H1 (cell line): Measurements from ENCODE around the gene MTMR10. TPM values are rescaled to one million over a fixed set of nuclear protein-coding genes. Genes with fewer than 3 reads are reported as not detected.

Experiments used
- CTCF ChIA-PET: fragments of 300-600 bp; sonication (Branson Sonifier 250); formaldehyde crosslinking; loops from one replicate; lab custom pipeline; 2021; ENCODE audit not compliant: partially characterized antibody; lab: Charles Lee
- POLR2A ChIA-PET: fragments of 300-600 bp; sonication (Branson Sonifier 250); formaldehyde crosslinking; loops from one replicate; lab custom pipeline; 2021; ENCODE audit warnings: inconsistent platforms; ENCODE audit not compliant: partially characterized antibody; lab: Charles Lee
- DNase-seq, 2 experiments: peaks; one replicate each; pipeline versions ENCODE4 v3.0.0 to v3.0.0-alpha.2; 2010 to 2022; ENCODE audit warnings: low spot score in 2 of 2, low read depth in 1 of 2, mixed read lengths in 1 of 2
- FAIRE-seq: peaks from 2 replicates; lab custom pipeline; 2011; peaks lifted over from hg19 to GRCh38; lab: Jason Lieb, UNC
- H2AFZ ChIP-seq: 2 replicates; pipeline ENCODE4 v1.8.1; 2012; ENCODE audit warnings: low read length, inconsistent platforms
- H2AK5ac ChIP-seq: 2 replicates; pipeline ENCODE4 v1.6.1; 2013; ENCODE audit warnings: low read depth, low read length
- H2BK120ac ChIP-seq: replicated peaks from 2 replicates; pipeline ENCODE3; 2013; ENCODE audit warnings: low read depth, low read length, inconsistent platforms
- H2BK12ac ChIP-seq: 2 replicates; pipeline ENCODE4 v1.6.1; 2013; ENCODE audit warnings: low read depth, low read length
- H2BK15ac ChIP-seq: 2 replicates; pipeline ENCODE4 v1.6.1; 2013; ENCODE audit warnings: low read length
- H2BK20ac ChIP-seq: 2 replicates; pipeline ENCODE4 v1.6.1; 2013; ENCODE audit warnings: low read length
- H2BK5ac ChIP-seq: 2 replicates; pipeline ENCODE4 v1.6.1; 2013; ENCODE audit warnings: low read depth, low read length
- H3K14ac ChIP-seq: 2 replicates; pipeline ENCODE4 v1.6.1; 2013; ENCODE audit warnings: inconsistent platforms; ENCODE audit not compliant: insufficient read length
- H3K18ac ChIP-seq: 2 replicates; pipeline ENCODE4 v1.6.1; 2013; ENCODE audit warnings: low read length; ENCODE audit errors: extremely low read depth
- H3K23ac ChIP-seq: 2 replicates; pipeline ENCODE4 v1.6.1; 2013; ENCODE audit warnings: inconsistent platforms; ENCODE audit not compliant: insufficient read length
- H3K23me2 ChIP-seq: 2 replicates; pipeline ENCODE4 v1.6.1; 2013; ENCODE audit warnings: low read depth, low read length
- H3K27ac ChIP-seq: 2 replicates; pipeline ENCODE4 v1.6.1; 2011; ENCODE audit warnings: low read depth, low read length, inconsistent platforms
- H3K27me3 ChIP-seq, 4 experiments: replicated peaks in 1 of 4; 1 replicate in 1 of 4; 2 replicates in 3 of 4; pipeline versions ENCODE4 v1.6.1 to v1.8.1; 2011 to 2013; ENCODE audit warnings: low read length in 3 of 4, mild to moderate bottlenecking in 3 of 4, inconsistent platforms in 2 of 4, mixed read lengths in 2 of 4, moderate library complexity in 1 of 4; ENCODE audit not compliant: control insufficient read depth in 3 of 4, insufficient read depth in 3 of 4; ENCODE audit errors: extremely low read depth in 1 of 4
- H3K36me3 ChIP-seq, 4 experiments: 2 replicates each; pipeline versions ENCODE4 v1.6.1 to v1.8.1; 2011 to 2013; ENCODE audit warnings: mild to moderate bottlenecking in 4 of 4, low read length in 3 of 4, moderate library complexity in 2 of 4, control low read depth in 1 of 4, inconsistent platforms in 1 of 4; ENCODE audit not compliant: insufficient read depth in 4 of 4, control insufficient read depth in 2 of 4
- H3K4ac ChIP-seq: replicated peaks from 2 replicates; pipeline ENCODE3; 2013; ENCODE audit warnings: low read length, low read depth, mixed read lengths, inconsistent platforms; ENCODE audit not compliant: insufficient read length
- H3K4me1 ChIP-seq, 4 experiments: replicated peaks in 1 of 4; 1 replicate in 1 of 4; 2 replicates in 3 of 4; pipeline versions ENCODE4 v1.6.1 to v1.8.1; 2011 to 2013; ENCODE audit warnings: low read length in 3 of 4, inconsistent platforms in 2 of 4, mixed read lengths in 1 of 4; ENCODE audit not compliant: insufficient read depth in 4 of 4, control insufficient read depth in 3 of 4
- H3K4me2 ChIP-seq, 2 experiments: 2 replicates each; pipeline versions ENCODE4 v1.6.1 to v1.8.1; 2011 to 2013; ENCODE audit warnings: low read depth in 2 of 2, low read length in 2 of 2, control low read depth in 1 of 2, inconsistent platforms in 1 of 2, mild to moderate bottlenecking in 1 of 2; ENCODE audit not compliant: insufficient read depth in 1 of 2
- H3K4me3 ChIP-seq, 4 experiments: fragments of 200-600, 300-600 bp in 1 of 4; sonication (generic), shearing (Covaris generic), sonication (Bioruptor Twin) in 1 of 4; 2 replicates each; pipeline versions ENCODE4 v1.5.1 to v1.8.1; 2011 to 2016; ENCODE audit warnings: low read length in 4 of 4, low read depth in 3 of 4, control low read depth in 2 of 4, inconsistent platforms in 2 of 4, mild to moderate bottlenecking in 2 of 4, mixed read lengths in 1 of 4, moderate library complexity in 1 of 4; ENCODE audit not compliant: insufficient read depth in 2 of 4; ENCODE audit errors: extremely low read depth in 1 of 4
- H3K56ac ChIP-seq: replicated peaks from 2 replicates; pipeline ENCODE3; 2013; ENCODE audit warnings: low read depth, mild to moderate bottlenecking, mixed read lengths, low read length, inconsistent platforms; ENCODE audit not compliant: insufficient read length
- H3K79me1 ChIP-seq: 2 replicates; pipeline ENCODE4 v1.6.1; 2013; ENCODE audit warnings: low read depth, low read length, control low read depth
- H3K79me2 ChIP-seq, 2 experiments: 2 replicates each; pipeline versions ENCODE4 v1.6.1 to v1.8.1; 2012 to 2013; ENCODE audit warnings: low read length in 2 of 2, mild to moderate bottlenecking in 2 of 2, inconsistent platforms in 1 of 2; ENCODE audit not compliant: insufficient read depth in 2 of 2, control insufficient read depth in 1 of 2
- H3K9ac ChIP-seq, 4 experiments: replicated peaks in 1 of 4; 1 replicate in 1 of 4; 2 replicates in 3 of 4; pipeline versions ENCODE4 v1.6.1 to v1.8.1; 2011 to 2013; ENCODE audit warnings: low read depth in 3 of 4, low read length in 3 of 4, control low read depth in 2 of 4, mild to moderate bottlenecking in 2 of 4, moderate library complexity in 2 of 4, inconsistent platforms in 1 of 4; ENCODE audit errors: extremely low read depth in 1 of 4
- H3K9me3 ChIP-seq, 2 experiments: 2 replicates each; pipeline versions ENCODE4 v1.6.1 to v1.8.1; 2012 to 2013; ENCODE audit warnings: mild to moderate bottlenecking in 2 of 2, moderate library complexity in 2 of 2, control low read depth in 1 of 2, inconsistent platforms in 1 of 2, low read depth in 1 of 2, low read length in 1 of 2, mixed read lengths in 1 of 2; ENCODE audit not compliant: insufficient read depth in 2 of 2
- H4K20me1 ChIP-seq, 2 experiments: replicated peaks in 1 of 2; 2 replicates each; pipeline versions ENCODE3 to v1.8.1; 2011 to 2013; ENCODE audit warnings: inconsistent platforms in 2 of 2, low read length in 2 of 2, mild to moderate bottlenecking in 1 of 2; ENCODE audit not compliant: insufficient read depth in 2 of 2, control insufficient read depth in 1 of 2
- H4K5ac ChIP-seq: 2 replicates; pipeline ENCODE4 v1.6.1; 2013; ENCODE audit warnings: low read length, low read depth, mixed read lengths, inconsistent platforms; ENCODE audit not compliant: insufficient read length
- H4K8ac ChIP-seq: 2 replicates; pipeline ENCODE4 v1.8.0; 2013; ENCODE audit warnings: mild to moderate bottlenecking, moderate library complexity, low read length, inconsistent platforms; ENCODE audit not compliant: insufficient read depth; ENCODE audit errors: extremely low read depth
- H4K91ac ChIP-seq: replicated peaks from 2 replicates; pipeline ENCODE3; 2013; ENCODE audit warnings: low read length, mixed read lengths, inconsistent platforms; ENCODE audit not compliant: insufficient read length
- CREB1 ChIP-seq: IDR thresholded peaks from 2 replicates; pipeline ENCODE4 v1.6.1; 2012; ENCODE audit warnings: inconsistent platforms
- TAF1 ChIP-seq: IDR thresholded peaks from 2 replicates; pipeline ENCODE4 v1.6.1; 2011; ENCODE audit warnings: mild to moderate bottlenecking, low read depth, low read length
- TCF12 ChIP-seq: IDR thresholded peaks from 2 replicates; pipeline ENCODE4 v1.6.1; 2011; ENCODE audit warnings: low read depth, mild to moderate bottlenecking, low read length
- WGBS, 2 experiments: shearing (Covaris generic) in 1 of 2; methylation state at CpG; one replicate each; pipeline versions ENCODE4 v1.1.6 to v1.1.7; 2013 to 2015; ENCODE audit warnings: low lambda C conversion rate in 2 of 2, mixed read lengths in 2 of 2, inconsistent platforms in 1 of 2, low coverage in 1 of 2, missing lambda C conversion rate in 1 of 2; ENCODE audit not compliant: insufficient replicate concordance in 2 of 2, insufficient coverage in 1 of 2, insufficient read length in 1 of 2; ENCODE audit errors: extremely low coverage in 1 of 2, missing lambda C conversion rate in 1 of 2; 5-methylcytosine and 5-hydroxymethylcytosine counted together
- long read RNA-seq, 2 experiments: library from RNA in 1 of 2; library from capped mRNA in 1 of 2; stranded (forward); transcript quantifications; one replicate each; pipeline ENCODE4 v2.0.0, GENCODE V29; 2021; ENCODE audit warnings: inconsistent platforms in 1 of 2
- polyA minus RNA-seq, 3 experiments: library from RNA; depleted of rRNA, polyadenylated mRNA; stranded (reverse); fragments of >200 nt; gene quantifications; 1 replicate in 2 of 3; 2 replicates in 1 of 3; pipeline ENCODE4 v1.2.3, GENCODE V29; 2011
- polyA plus RNA-seq, 7 experiments: library from polyadenylated mRNA; depleted of rRNA in 3 of 7; stranded (reverse) in 5 of 7; unstranded in 2 of 7; fragments of >200 nt in 5 of 7; fragments of 200-250 nt in 2 of 7; gene quantifications; 1 replicate in 5 of 7; 2 replicates in 1 of 7; 4 replicates in 1 of 7; pipeline versions ENCODE4 v1.2.1 to v1.2.3, GENCODE V29; 2011 to 2013; ENCODE audit warnings: missing spikeins in 2 of 7, mixed read lengths in 2 of 7
- total RNA-seq: library from RNA; stranded (reverse); fragmentation: NEBNext Ultra II Directional; extraction: Animal tissue kit (Norgen Biotek cat#: 25700); gene quantifications from 2 replicates; pipeline ENCODE4 v1.2.1, GENCODE V29; 2021

The MTMR10 gene, protein sequence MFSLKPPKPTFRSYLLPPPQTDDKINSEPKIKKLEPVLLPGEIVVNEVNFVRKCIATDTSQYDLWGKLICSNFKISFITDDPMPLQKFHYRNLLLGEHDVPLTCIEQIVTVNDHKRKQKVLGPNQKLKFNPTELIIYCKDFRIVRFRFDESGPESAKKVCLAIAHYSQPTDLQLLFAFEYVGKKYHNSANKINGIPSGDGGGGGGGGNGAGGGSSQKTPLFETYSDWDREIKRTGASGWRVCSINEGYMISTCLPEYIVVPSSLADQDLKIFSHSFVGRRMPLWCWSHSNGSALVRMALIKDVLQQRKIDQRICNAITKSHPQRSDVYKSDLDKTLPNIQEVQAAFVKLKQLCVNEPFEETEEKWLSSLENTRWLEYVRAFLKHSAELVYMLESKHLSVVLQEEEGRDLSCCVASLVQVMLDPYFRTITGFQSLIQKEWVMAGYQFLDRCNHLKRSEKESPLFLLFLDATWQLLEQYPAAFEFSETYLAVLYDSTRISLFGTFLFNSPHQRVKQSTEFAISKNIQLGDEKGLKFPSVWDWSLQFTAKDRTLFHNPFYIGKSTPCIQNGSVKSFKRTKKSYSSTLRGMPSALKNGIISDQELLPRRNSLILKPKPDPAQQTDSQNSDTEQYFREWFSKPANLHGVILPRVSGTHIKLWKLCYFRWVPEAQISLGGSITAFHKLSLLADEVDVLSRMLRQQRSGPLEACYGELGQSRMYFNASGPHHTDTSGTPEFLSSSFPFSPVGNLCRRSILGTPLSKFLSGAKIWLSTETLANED
- total RNA-seq = 13.1 and 13.7 TPM in 2 replicates
- 3.7 and 3.8 TPM in 2 replicates for polyA plus RNA-seq (2011; rRNA removed)
- 5.7 TPM for polyA plus RNA-seq (2011; cell fraction: cytosol; rRNA removed)
- 6.2 TPM for polyA plus RNA-seq (2011; cell fraction: nucleus; rRNA removed)
- 6.5 to 9.4 TPM (median 7.7 TPM) in 4 replicates for polyA plus RNA-seq (2012, experiment 1 of 2)
- 0.83 TPM for polyA plus RNA-seq (2012, experiment 2 of 2)
- polyA plus RNA-seq (2013, experiment 1 of 2) = 7.4 TPM
- polyA plus RNA-seq (2013, experiment 2 of 2) = 6.8 TPM
- polyA minus RNA-seq (2011; rRNA and poly(A)+ RNA removed) = 10.3 and 14.0 TPM in 2 replicates
- polyA minus RNA-seq (2011; cell fraction: cytosol; rRNA and poly(A)+ RNA removed) = 8.7 TPM
- 23.1 TPM for polyA minus RNA-seq (2011; cell fraction: nucleus; rRNA and poly(A)+ RNA removed)
- long read RNA-seq, experiment 1, full-length matches to known transcripts = 3 of 9 reads
- long read RNA-seq, experiment 1, partial matches to known transcripts = 1 of 9 reads
- long read RNA-seq, experiment 1, other reads (novel, unspliced or antisense) = 5 of 9 reads
- long read RNA-seq, experiment 2, full-length matches to known transcripts = 1 of 1 reads
- long read RNA-seq, experiment 2, partial matches to known transcripts = 0 of 1 reads
- long read RNA-seq, experiment 2, other reads (novel, unspliced or antisense) = 0 of 1 reads

DNA sequence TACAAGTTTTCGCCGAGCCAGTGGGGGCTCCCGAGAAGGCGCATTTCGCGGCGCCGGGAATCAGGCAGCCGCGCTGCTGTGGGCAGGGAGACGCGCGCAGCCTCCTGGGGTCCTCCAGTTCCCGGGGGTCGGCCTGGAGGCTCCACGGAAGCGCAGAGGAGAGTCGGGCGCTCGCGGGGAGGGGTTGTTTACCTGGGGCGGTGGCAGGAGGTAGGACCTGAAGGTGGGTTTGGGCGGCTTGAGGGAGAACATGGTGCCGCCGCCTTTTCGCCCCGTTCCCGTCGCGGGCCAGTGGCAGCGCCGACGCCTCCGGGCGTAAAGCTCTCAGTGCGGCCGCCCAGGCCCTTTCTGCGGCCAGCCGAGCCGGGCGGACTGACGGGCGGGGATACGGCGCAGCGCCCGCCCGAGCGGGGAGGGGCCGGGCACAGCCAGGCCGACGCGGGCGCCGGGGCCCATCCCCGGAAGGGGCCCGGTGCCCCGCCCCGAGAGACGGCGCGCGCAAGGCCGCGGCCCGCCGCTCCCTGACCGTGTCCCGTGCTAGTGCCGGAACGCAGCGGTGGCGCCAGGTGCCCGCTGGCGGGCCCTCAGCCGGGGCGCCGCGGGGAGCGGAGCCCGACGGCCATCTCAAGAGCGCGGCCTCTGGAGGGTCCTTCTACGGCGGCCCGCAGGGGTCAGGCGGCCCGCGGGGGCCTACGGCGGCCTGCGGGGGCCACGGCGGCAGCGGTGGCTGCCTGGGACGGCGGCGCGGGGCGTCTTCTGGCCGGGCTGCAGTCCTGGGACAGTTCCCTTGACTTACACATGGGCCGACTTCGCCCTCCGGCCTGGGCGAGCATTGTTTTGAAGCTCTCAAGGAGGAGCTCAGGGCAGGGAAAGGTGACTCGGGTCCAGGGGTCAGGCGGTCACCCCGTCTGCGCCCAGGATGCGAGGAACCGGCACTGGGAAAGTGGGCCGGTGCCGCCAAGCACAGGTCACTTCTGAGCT, at the start of gene MTMR10:
MTMR10 (minus strand) TSS at position 374 of the 981 bp plus-strand sequence; CDS start at position 252, 122 bp downstream.
- Histone ChIP-seq H3K23me2 (peaks cover 8% of the 10 kb centered on the region; the same call in 1 of the 2 replicates), H3K27ac (peak within 1 kb of the TSS; percentile 81), H3K4me3 (peak within 1 kb of the TSS; percentile 73 to 91 (median 86)), H4K5ac (peak within 1 kb of the TSS; percentile 86), H2BK20ac (no peak within 1 kb of the TSS), H4K91ac (peak within 1 kb of the TSS; percentile 55), H3K9ac (peak within 1 kb of the TSS; percentile 13 to 87 (median 80)), H3K79me1 (peaks cover 2% of the 10 kb centered on the region; the same call in 1 of the 2 replicates), H3K14ac (no peak within 1 kb of the TSS), H3K56ac (peak within 1 kb of the TSS; percentile 82), H2BK5ac (peak within 1 kb of the TSS; percentile 57; the same call in 1 of the 2 replicates), H3K23ac (no peak within 1 kb of the TSS), H2BK120ac (peak within 1 kb of the TSS; percentile 86), H3K79me2 (peaks cover 0 to 6% of the 10 kb centered on the region in 2 experiments; a peak in 2 of 4 replicates), H3K4ac (peak within 1 kb of the TSS; percentile 78), H3K9me3 (no peaks in the 10 kb centered on the region), H4K8ac (peak within 1 kb of the TSS; percentile 93; the same call in 1 of the 2 replicates), H3K18ac (peak within 1 kb of the TSS; percentile 60), H3K4me2 (peak within 1 kb of the TSS; percentile 82 to 85), H3K36me3 (no peaks in the 10 kb centered on the region), H4K20me1 (no peaks in the 10 kb centered on the region), H3K4me1 (peaks cover 0 to 2% (median 0%) of the 10 kb centered on the region in 4 experiments; a peak in 1 of 7 replicates), H2BK12ac (no peak within 1 kb of the TSS; the same call in 1 of the 2 replicates), H2BK15ac (no peak within 1 kb of the TSS), H3K27me3 (no peaks in the 10 kb centered on the region), H2AK5ac (no peak within 1 kb of the TSS), H2AFZ (peak within 1 kb of the TSS; percentile 77; the same call in 1 of the 2 replicates)
- DNase-seq = peak; percentile 38 to 86
- no peak for FAIRE-seq
- WGBS, 2 experiments = 2% methylated on average over 53 of the region's 114 CpGs; no CpG with 5 or more reads in 1 of the 2 experiments
- ChIA-PET CTCF (interaction anchor here (0.8 to 1.6 kb wide), 6 partner anchors 10 to 138 kb away, joined by 3 to 5 read pairs (median 4); no protein-coding TSS in a partner anchor), POLR2A (interaction anchor here (0.6 to 2.5 kb wide), 17 partner anchors 9 to 469 kb away, joined by 3 to 14 read pairs (median 3); no protein-coding TSS in a partner anchor)
- TF ChIP-seq TCF12 (0 out of 2 replicates have a peak, but pooled peaks have one; percentile 12), CREB1 (no peak), TAF1 (peak; percentile 79)
